ENCODE data around the gene SCN1A. TPM values are rescaled to one million over a fixed set of nuclear protein-coding genes. Genes with fewer than 3 reads are reported as not detected.

Gene SCN1A
- polyA plus RNA-seq, 3 donors, result not detected

GRCh38 chr2:166133653-166134052 lies 5.8 kb upstream of the SCN1A start:
- no peak overlapping the region for H3K4me2 ChIP-seq (replicated peaks; ENCODE audit: extremely low read depth, low read length, poor library complexity, severe bottlenecking)
- no peaks in the 10 kb centered on the region for H3K4me1 Mint-ChIP-seq
- 83% methylated on average over 2 of the region's 7 CpGs for WGBS (ENCODE audit: insufficient coverage)

GRCh38 chr2:166128156-166128505 lies 311 bp upstream of the SCN1A start:
- no peak overlapping the region for H3K9ac ChIP-seq (ENCODE audit: insufficient read depth, low read length, poor library complexity, severe bottlenecking)
- no peak overlapping the region for H3K4me2 ChIP-seq (replicated peaks; ENCODE audit: extremely low read depth, low read length, poor library complexity, severe bottlenecking)
- no peaks in the 10 kb centered on the region for H3K36me3 Mint-ChIP-seq
- peaks cover 10% of the 10 kb centered on the region for H3K4me1 Mint-ChIP-seq
- H3K36me3 ChIP-seq (replicated peaks in 1 of 2; ENCODE audit: control insufficient read depth in 1 of 2, insufficient read depth in 2 of 2, low read length in 2 of 2), result no peaks in the 10 kb centered on the region
- H3K27me3 Mint-ChIP-seq (ENCODE audit: low read depth in 3 of 3), result peaks cover 3 to 10% (median 4%) of the 10 kb centered on the region in 3 donors
- no peaks in the 10 kb centered on the region for H3K9me3 Mint-ChIP-seq
- no peak overlapping the region for H3K4me3 Mint-ChIP-seq
- H3K79me2 ChIP-seq (ENCODE audit: insufficient read depth, low read length), result no peaks in the 10 kb centered on the region
- H3K27ac Mint-ChIP-seq, result no peak overlapping the region
- intact Hi-C loops (cut with micrococcal nuclease), result loop anchor here (2.0 to 5.0 kb wide), 2 partner anchors 71 to 173 kb away; no protein-coding TSS in a partner anchor
- DNase-seq, result no peak
- no peak overlapping the region for H2AFZ ChIP-seq (ENCODE audit: insufficient read depth, low read depth, low read length, poor library complexity, severe bottlenecking)
- H3K27me3 ChIP-seq (ENCODE audit: control insufficient read depth in 2 of 2, insufficient read depth in 2 of 2, low read length in 2 of 2), result peaks cover 0 to 5% of the 10 kb centered on the region in 2 donors
- no peak overlapping the region for H3K4me3 ChIP-seq (replicated peaks in 1 of 3; ENCODE audit: low read depth in 2 of 3, low read length in 3 of 3)
- peaks cover 3 to 4% of the 10 kb centered on the region in 2 donors for H3K4me1 ChIP-seq (ENCODE audit: control insufficient read depth in 1 of 2, insufficient read depth in 2 of 2, low read length in 2 of 2)
- no peaks in the 10 kb centered on the region for H3K9me3 ChIP-seq (replicated peaks in 1 of 2; ENCODE audit: control insufficient read depth in 1 of 2, insufficient read depth in 1 of 2, low read length in 2 of 2)
- H4K20me1 ChIP-seq (ENCODE audit: insufficient read depth, low read length), result no peaks in the 10 kb centered on the region
- H3K27ac ChIP-seq (ENCODE audit: low read depth in 1 of 2, low read length in 2 of 2), result no peak overlapping the region
- peak; percentile 35 for TF ChIP-seq CTCF (IDR thresholded peaks at IDR 0.05)

More at GRCh38 chr2:166133653-166134052, 5.8 kb upstream of the SCN1A start:
- Histone ChIP-seq H3K27me3 (ENCODE audit: control insufficient read depth in 2 of 2, insufficient read depth in 2 of 2, low read length in 2 of 2) (peaks cover 0 to 6% of the 10 kb centered on the region in 2 donors), H4K20me1 (ENCODE audit: insufficient read depth, low read length) (no peaks in the 10 kb centered on the region), H3K79me2 (ENCODE audit: insufficient read depth, low read length) (no peaks in the 10 kb centered on the region), H3K36me3 (replicated peaks in 1 of 2; ENCODE audit: control insufficient read depth in 1 of 2, insufficient read depth in 2 of 2, low read length in 2 of 2) (no peaks in the 10 kb centered on the region), H3K4me1 (ENCODE audit: control insufficient read depth in 1 of 2, insufficient read depth in 2 of 2, low read length in 2 of 2) (no peaks in the 10 kb centered on the region), H3K9me3 (replicated peaks in 1 of 2; ENCODE audit: control insufficient read depth in 1 of 2, insufficient read depth in 1 of 2, low read length in 2 of 2) (no peaks in the 10 kb centered on the region), H2AFZ (ENCODE audit: insufficient read depth, low read depth, low read length, poor library complexity, severe bottlenecking) (no peak overlapping the region), H3K9ac (ENCODE audit: insufficient read depth, low read length, poor library complexity, severe bottlenecking) (no peak overlapping the region), H3K27ac (ENCODE audit: low read depth in 1 of 2, low read length in 2 of 2) (no peak overlapping the region), H3K4me3 (replicated peaks in 1 of 3; ENCODE audit: low read depth in 2 of 3, low read length in 3 of 3) (no peak overlapping the region)
- H3K27me3 Mint-ChIP-seq (ENCODE audit: low read depth in 3 of 3), result peaks cover 0 to 6% (median 3%) of the 10 kb centered on the region in 3 donors
- H3K36me3 Mint-ChIP-seq, result no peaks in the 10 kb centered on the region
- no peak for TF ChIP-seq CTCF (IDR thresholded peaks at IDR 0.05)
- no peak for DNase-seq
- H3K27ac Mint-ChIP-seq, result no peak overlapping the region
- H3K9me3 Mint-ChIP-seq, result peaks cover 0 to 2% (median 0%) of the 10 kb centered on the region in 7 donors
- no peak overlapping the region for H3K4me3 Mint-ChIP-seq
- intact Hi-C loops (cut with micrococcal nuclease), result no loop called here

Measured in CD14-positive monocyte (primary cell).